T-helper 2 cell treated with Interferon-gamma antibody and Interleukin-4, amounts not matched to agents 100 ng/mL and 5 ng/mL, for 36 hours (primary cell): Measurements from ENCODE around the gene CCDC57. TPM values are rescaled to one million over a fixed set of nuclear protein-coding genes. Genes with fewer than 3 reads are reported as not detected.
"Not testable (repeated sequence)": the region's sequence is repeated elsewhere in the genome, so short reads cannot be mapped to it uniquely, and the experiment has no call there.

Experiments used
- intact Hi-C: fragments of 100-400 bp; cut with micrococcal nuclease; formaldehyde crosslinking; loops from one replicate; pipeline ENCODE4 v1.15.1; 2023
- total RNA-seq: library from RNA; stranded (reverse); gene quantifications from 2 replicates; pipeline ENCODE4 v1.2.3, GENCODE V29; 2022

Gene CCDC57
- total RNA-seq, 1 donor from 2014 or later = 59.0 TPM

- intact Hi-C loops = no loop called here
Observed at GRCh38 chr17:82134101-82134500, 78.5 kb downstream of the CCDC57 start.

GRCh38 chr17:82133166-82133953 is 79.3 kb downstream of the CCDC57 start:
- intact Hi-C loops = not testable (repeated sequence)

- intact Hi-C loops = no loop called here
Observed at GRCh38 chr17:82129095-82129494, 83.5 kb downstream of the CCDC57 start.

- intact Hi-C loops = no loop called here
Observed at GRCh38 chr17:82128287-82128686, 84.4 kb downstream of the CCDC57 start.

GRCh38 chr17:82127704-82128103 is 84.9 kb downstream of the CCDC57 start:
- intact Hi-C loops = loop anchor here (2.0 kb wide), 3 partner anchors 21 to 73 kb away; partner anchors contain the start of gene FASN

GRCh38 chr17:82127315-82127595 is 85.4 kb downstream of the CCDC57 start:
- intact Hi-C loops = loop anchor here (2.0 kb wide), 3 partner anchors 20 to 74 kb away; partner anchors contain the start of gene FASN

GRCh38 chr17:82126556-82127314 is 85.9 kb downstream of the CCDC57 start:
- intact Hi-C loops = loop anchor here (1.0 to 2.0 kb wide), 4 partner anchors 20 to 103 kb away; partner anchors contain the start of genes FASN and LRRC45

- intact Hi-C loops = no loop called here
Observed at GRCh38 chr17:82124101-82124500, 88.5 kb downstream of the CCDC57 start.

GRCh38 chr17:82121660-82122629 is 90.7 kb downstream of the CCDC57 start:
- intact Hi-C loops = no loop called here

- intact Hi-C loops = no loop called here
Observed at GRCh38 chr17:82121246-82121645, 91.4 kb downstream of the CCDC57 start.

GRCh38 chr17:82120148-82120547 is 92.5 kb downstream of the CCDC57 start:
- intact Hi-C loops = no loop called here

- intact Hi-C loops = no loop called here
Observed at GRCh38 chr17:82118815-82119380, 93.7 kb downstream of the CCDC57 start.

- intact Hi-C loops = no loop called here
Observed at GRCh38 chr17:82118168-82118814, 94.4 kb downstream of the CCDC57 start.

- intact Hi-C loops = no loop called here
Observed at GRCh38 chr17:82117139-82118090, 95.2 kb downstream of the CCDC57 start.

- intact Hi-C loops = no loop called here
Observed at GRCh38 chr17:82116246-82116645, 96.4 kb downstream of the CCDC57 start.

- intact Hi-C loops = no loop called here
Observed at GRCh38 chr17:82114872-82115271, 97.8 kb downstream of the CCDC57 start.

- intact Hi-C loops = no loop called here
Observed at GRCh38 chr17:82114447-82114846, 98.2 kb downstream of the CCDC57 start.

- intact Hi-C loops = no loop called here
Observed at GRCh38 chr17:82113941-82114340, 98.7 kb downstream of the CCDC57 start.

- intact Hi-C loops = no loop called here
Observed at GRCh38 chr17:82113422-82113821, 99.2 kb downstream of the CCDC57 start.
